ENCODE measurements around the gene MFSD12. TPM values are rescaled to one million over a fixed set of nuclear protein-coding genes. Genes with fewer than 3 reads are reported as not detected.
A peak's percentile ranks its signal among the peaks of the same experiment; 100 is the strongest.

MFSD12 gene
- total and polyA plus RNA-seq, 2 of the 8 experiments (the other 6 are each of a cell fraction or from before 2014, with no cell fraction given): 59.6 to 71.3 TPM

- peak overlapping the region in 3 of 4 experiments; percentile 27 to 63 (median 34); a peak in 4 of 8 replicates for H3K4me3 ChIP-seq (ENCODE audit: extremely low read depth in 1 of 4, insufficient read depth in 2 of 4, low read depth in 3 of 4, low read length in 4 of 4)
- 31% methylated on average over 15 of the region's 16 CpGs; no CpG with 5 or more reads in 1 of the 2 experiments for WGBS, 2 experiments (ENCODE audit: extremely low coverage in 1 of 2, insufficient coverage in 1 of 2, insufficient read length in 1 of 2, insufficient replicate concordance in 2 of 2, low coverage in 1 of 2, low lambda C conversion rate in 2 of 2, missing lambda C conversion rate in 1 of 2)
- TF ChIP-seq GABPA (IDR thresholded peaks at IDR 0.05; ENCODE audit: borderline replicate concordance, insufficient read depth, low read length) (peak; percentile 49; the same call in 1 of the 2 replicates), BRCA1 (IDR thresholded peaks at IDR 0.05; ENCODE audit: low read depth, low read length) (no peak), PHF8 (conservative IDR thresholded peaks at IDR 0.05; ENCODE audit: low read depth, low read length) (no peak), ATF2 (IDR thresholded peaks at IDR 0.05; ENCODE audit: low read length) (no peak), POLR2A (IDR thresholded peaks at IDR 0.05; ENCODE audit: control extremely low read depth in 1 of 2, low read depth in 2 of 2, low read length in 2 of 2) (no peak), RAD21 (IDR thresholded peaks at IDR 0.05 in 1 of 2, conservative IDR thresholded peaks at IDR 0.05 in 1 of 2; ENCODE audit: low read depth in 2 of 2, low read length in 2 of 2) (peak; percentile 68 to 81)
- TF ChIP-seq, protein P1, sequence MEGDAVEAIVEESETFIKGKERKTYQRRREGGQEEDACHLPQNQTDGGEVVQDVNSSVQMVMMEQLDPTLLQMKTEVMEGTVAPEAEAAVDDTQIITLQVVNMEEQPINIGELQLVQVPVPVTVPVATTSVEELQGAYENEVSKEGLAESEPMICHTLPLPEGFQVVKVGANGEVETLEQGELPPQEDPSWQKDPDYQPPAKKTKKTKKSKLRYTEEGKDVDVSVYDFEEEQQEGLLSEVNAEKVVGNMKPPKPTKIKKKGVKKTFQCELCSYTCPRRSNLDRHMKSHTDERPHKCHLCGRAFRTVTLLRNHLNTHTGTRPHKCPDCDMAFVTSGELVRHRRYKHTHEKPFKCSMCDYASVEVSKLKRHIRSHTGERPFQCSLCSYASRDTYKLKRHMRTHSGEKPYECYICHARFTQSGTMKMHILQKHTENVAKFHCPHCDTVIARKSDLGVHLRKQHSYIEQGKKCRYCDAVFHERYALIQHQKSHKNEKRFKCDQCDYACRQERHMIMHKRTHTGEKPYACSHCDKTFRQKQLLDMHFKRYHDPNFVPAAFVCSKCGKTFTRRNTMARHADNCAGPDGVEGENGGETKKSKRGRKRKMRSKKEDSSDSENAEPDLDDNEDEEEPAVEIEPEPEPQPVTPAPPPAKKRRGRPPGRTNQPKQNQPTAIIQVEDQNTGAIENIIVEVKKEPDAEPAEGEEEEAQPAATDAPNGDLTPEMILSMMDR (IDR thresholded peaks at IDR 0.05; ENCODE audit: control extremely low read depth in 1 of 3, insufficient read depth in 1 of 3, low read depth in 1 of 3, low read length in 3 of 3): peak; percentile 64 to 93 (median 66)
These were observed 28.8 kb upstream of the MFSD12 start for GRCh38 chr19:3586127-3586626.

More at GRCh38 chr19:3586127-3586626, 28.8 kb upstream of the MFSD12 start:
- no peak overlapping the region for H2AK5ac ChIP-seq (ENCODE audit: low read depth, low read length)
- H3K14ac ChIP-seq (ENCODE audit: insufficient read length): no peak overlapping the region
- no peak overlapping the region for H3K27ac ChIP-seq (ENCODE audit: low read depth, low read length)
- no peaks in the 10 kb centered on the region for H3K36me3 ChIP-seq (ENCODE audit: control insufficient read depth in 2 of 4, insufficient read depth in 4 of 4, low read length in 3 of 4)
- H3K4me2 ChIP-seq (ENCODE audit: insufficient read depth in 1 of 2, low read depth in 2 of 2, low read length in 2 of 2): peak overlapping the region; percentile 68 to 86; a peak in 3 of 4 replicates
- peaks cover 4 to 6% of the 10 kb centered on the region in 2 experiments; a peak in 3 of 4 replicates for H3K9me3 ChIP-seq (ENCODE audit: insufficient read depth in 2 of 2, low read depth in 1 of 2, low read length in 1 of 2)
- H3K4ac ChIP-seq (replicated peaks; ENCODE audit: insufficient read length, low read depth, low read length): no peak overlapping the region
- no peak overlapping the region for H4K5ac ChIP-seq (ENCODE audit: insufficient read length, low read depth, low read length)
- no peak overlapping the region for H3K9ac ChIP-seq (replicated peaks in 1 of 4; ENCODE audit: extremely low read depth in 1 of 4, low read depth in 3 of 4, low read length in 3 of 4)
- CTCF ChIA-PET (ENCODE audit: partially characterized antibody): interaction anchor here (0.7 to 4.7 kb wide), 23 partner anchors 8 to 248 kb away, joined by 3 to 38 read pairs (median 5); partner anchors contain the start of genes TEKTIP1 and TJP3
- DNase-seq (ENCODE audit: low read depth in 1 of 2, low spot score in 2 of 2) (peak in 1 of 2 experiments; percentile 89), FAIRE-seq (no peak)
- no peak overlapping the region for H2BK12ac ChIP-seq (ENCODE audit: low read depth, low read length)
- no peaks in the 10 kb centered on the region for H4K20me1 ChIP-seq (replicated peaks in 1 of 2; ENCODE audit: control insufficient read depth in 1 of 2, insufficient read depth in 2 of 2, low read length in 2 of 2)
- peaks cover 0 to 4% (median 0%) of the 10 kb centered on the region in 4 experiments; a peak in 3 of 7 replicates for H3K4me1 ChIP-seq (replicated peaks in 1 of 4; ENCODE audit: control insufficient read depth in 3 of 4, insufficient read depth in 4 of 4, low read length in 3 of 4)
- H2BK120ac ChIP-seq (replicated peaks; ENCODE audit: low read depth, low read length): no peak overlapping the region
- no peak overlapping the region for H4K91ac ChIP-seq (replicated peaks; ENCODE audit: insufficient read length, low read length)
- POLR2A ChIA-PET (ENCODE audit: partially characterized antibody): interaction anchor here (1.4 to 1.8 kb wide), 3 partner anchors 8 to 11 kb away, joined by 3 to 7 read pairs (median 7); no protein-coding TSS in a partner anchor
- H3K79me2 ChIP-seq (ENCODE audit: control insufficient read depth in 1 of 2, insufficient read depth in 2 of 2, low read length in 2 of 2): no peaks in the 10 kb centered on the region
- H3K27me3 ChIP-seq (replicated peaks in 1 of 4; ENCODE audit: control insufficient read depth in 3 of 4, extremely low read depth in 1 of 4, insufficient read depth in 3 of 4, low read length in 3 of 4): peaks cover 11 to 21% (median 14%) of the 10 kb centered on the region in 4 experiments; a peak in 6 of 7 replicates
- H2BK15ac ChIP-seq (ENCODE audit: low read length): no peak overlapping the region
- H2BK20ac ChIP-seq (ENCODE audit: low read length): no peak overlapping the region
- H2AFZ ChIP-seq (ENCODE audit: low read length): no peak overlapping the region
- H3K23me2 ChIP-seq (ENCODE audit: low read depth, low read length): peaks cover 5% of the 10 kb centered on the region; the same call in 1 of the 2 replicates
- H2BK5ac ChIP-seq (ENCODE audit: low read depth, low read length): no peak overlapping the region
- peak overlapping the region; percentile 57 for H4K8ac ChIP-seq (ENCODE audit: extremely low read depth, insufficient read depth, low read length)
- H3K79me1 ChIP-seq (ENCODE audit: low read depth, low read length): no peaks in the 10 kb centered on the region
- peak overlapping the region; percentile 25 for H3K56ac ChIP-seq (replicated peaks; ENCODE audit: insufficient read length, low read depth, low read length)
- H3K23ac ChIP-seq (ENCODE audit: insufficient read length): no peak overlapping the region
- H3K18ac ChIP-seq (ENCODE audit: extremely low read depth, low read length): peak overlapping the region; percentile 19; the same call in 1 of the 2 replicates

All from H1 (cell line).